Stimulated activated CD4-positive, alpha-beta T cell treated with anti-CD3 and anti-CD28 coated beads, Interleukin-4, amount 100 ng/mL, for 1 hour (primary cell): ENCODE data around the gene TMEM163.
"Not testable (repeated sequence)": the region's sequence is repeated elsewhere in the genome, so short reads cannot be mapped to it uniquely, and the experiment has no call there.

Source experiments
- DNase-seq: peaks from one replicate; pipeline ENCODE4 v3.0.0-alpha.2; 2020

The TMEM163 gene

GRCh38 chr2:134573085-134573370 is 145.8 kb downstream of the TMEM163 start:
- DNase-seq = no peak

GRCh38 chr2:134572314-134573084 is 146.3 kb downstream of the TMEM163 start:
- no peak for DNase-seq

GRCh38 chr2:134570676-134571075 is 148.1 kb downstream of the TMEM163 start:
- no peak for DNase-seq

- DNase-seq = no peak
These were observed 150.4 kb downstream of the TMEM163 start for GRCh38 chr2:134568413-134568812.

GRCh38 chr2:134567666-134568065 is 151.1 kb downstream of the TMEM163 start:
- no peak for DNase-seq

GRCh38 chr2:134564955-134565354 is 153.8 kb downstream of the TMEM163 start:
- not testable (repeated sequence) for DNase-seq

- no peak for DNase-seq
These were observed 154.3 kb downstream of the TMEM163 start for GRCh38 chr2:134564549-134564948.

- DNase-seq = no peak
These were observed 160.5 kb downstream of the TMEM163 start for GRCh38 chr2:134558208-134558830.

- no peak for DNase-seq
These were observed 163.4 kb downstream of the TMEM163 start for GRCh38 chr2:134555411-134555810.

GRCh38 chr2:134553657-134554056 is 165.1 kb downstream of the TMEM163 start:
- no peak for DNase-seq

- DNase-seq = no peak
These were observed 168.1 kb downstream of the TMEM163 start for GRCh38 chr2:134550566-134551164.

- no peak for DNase-seq
These were observed 169.7 kb downstream of the TMEM163 start for GRCh38 chr2:134549104-134549503.

GRCh38 chr2:134540990-134541389 is 177.8 kb downstream of the TMEM163 start:
- DNase-seq = no peak

GRCh38 chr2:134539981-134540380 is 178.8 kb downstream of the TMEM163 start:
- DNase-seq = no peak

GRCh38 chr2:134537702-134538101 is 181.1 kb downstream of the TMEM163 start:
- no peak for DNase-seq

- DNase-seq = no peak
These were observed 181.7 kb downstream of the TMEM163 start for GRCh38 chr2:134537121-134537520.

GRCh38 chr2:134536296-134536695 is 182.5 kb downstream of the TMEM163 start:
- DNase-seq = no peak

GRCh38 chr2:134532537-134532936 is 186.3 kb downstream of the TMEM163 start:
- no peak for DNase-seq

- DNase-seq = no peak
These were observed 191.4 kb downstream of the TMEM163 start for GRCh38 chr2:134527381-134527780.

- DNase-seq = no peak
These were observed 196.0 kb downstream of the TMEM163 start for GRCh38 chr2:134522496-134523455.

- no peak for DNase-seq
These were observed 200.7 kb downstream of the TMEM163 start for GRCh38 chr2:134518101-134518500.

- no peak for DNase-seq
These were observed 203.7 kb downstream of the TMEM163 start for GRCh38 chr2:134515137-134515536.

GRCh38 chr2:134513465-134513804 is 205.4 kb downstream of the TMEM163 start:
- no peak for DNase-seq
